Testis (tissue), 3 donors: ENCODE data around the gene VPS11. TPM values are rescaled to one million over a fixed set of nuclear protein-coding genes. Genes with fewer than 3 reads are reported as not detected.

Experiments
- DNase-seq: peaks from one replicate; pipeline ENCODE4 v3.0.0-alpha.2; 2019
- H3K27ac ChIP-seq, 2 donors: fragments of 200-600 bp; sonication (generic); one replicate each; pipeline ENCODE4 v1.5.1; 2019
- H3K27me3 ChIP-seq: fragments of 200-600 bp; sonication (generic); one replicate; pipeline ENCODE4 v1.5.1; 2019
- H3K36me3 ChIP-seq: fragments of 200-600 bp; sonication (generic); one replicate; pipeline ENCODE4 v1.5.1; 2017; ENCODE audit warnings: low read depth; ENCODE audit errors: missing control alignments
- H3K4me1 ChIP-seq: fragments of 200-600 bp; sonication (generic); one replicate; pipeline ENCODE4 v1.5.1; 2019
- H3K4me3 ChIP-seq, 2 donors: fragments of 200-600 bp; sonication (generic); one replicate each; pipeline ENCODE4 v1.5.1; 2017 to 2019
- H3K9me3 ChIP-seq: fragments of 200-600 bp; sonication (generic); one replicate; pipeline ENCODE4 v1.5.1; 2017
- CTCF ChIP-seq, 3 experiments: fragments of 450-650 bp in 2 of 3; fragments of 200-600 bp in 1 of 3; sonication (generic) in 1 of 3; IDR thresholded peaks; one replicate each; pipeline ENCODE4 v1.5.1; 2016 to 2019; ENCODE audit warnings: antibody characterized with exemption in 3 of 3, mild to moderate bottlenecking in 2 of 3, moderate library complexity in 1 of 3
- POLR2A ChIP-seq: fragments of 450-650 bp; IDR thresholded peaks from one replicate; pipeline ENCODE4 v1.6.1; 2017; ENCODE audit warnings: antibody characterized with exemption, mild to moderate bottlenecking, moderate library complexity
- whole genome bisulfite sequencing, 2 donors: methylation state at CpG; one replicate each; pipeline ENCODE4 v1.1.5; 2018; 5-methylcytosine and 5-hydroxymethylcytosine counted together
- intact Hi-C: fragments of 100-400 bp; cut with DNase I; formaldehyde crosslinking; loops from one replicate; pipeline ENCODE4 v1.15.1; 2023; ENCODE audit warnings: low total_unique reads
- polyA plus RNA-seq: library from polyadenylated mRNA; stranded (reverse); fragments of 350-450 nt; fragmentation: Illumina TruSeq; extraction: RNeasy Lipid Tissue Mini Kit (QIAGEN cat#74804); gene quantifications from one replicate; pipeline ENCODE4 v1.2.3, GENCODE V29; 2014; ENCODE audit warnings: low read depth, low replicate concordance; ENCODE audit not compliant: insufficient read depth
- total RNA-seq, 2 donors: library from RNA; depleted of rRNA; stranded (reverse); fragments of >200 nt; gene quantifications; one replicate each; pipeline ENCODE4 v1.2.3, GENCODE V29; 2016

The VPS11 gene
- total and polyA plus RNA-seq, 3 donors from 2014 or later = 50.7 to 60.5 (median 56.7) TPM

DNA sequence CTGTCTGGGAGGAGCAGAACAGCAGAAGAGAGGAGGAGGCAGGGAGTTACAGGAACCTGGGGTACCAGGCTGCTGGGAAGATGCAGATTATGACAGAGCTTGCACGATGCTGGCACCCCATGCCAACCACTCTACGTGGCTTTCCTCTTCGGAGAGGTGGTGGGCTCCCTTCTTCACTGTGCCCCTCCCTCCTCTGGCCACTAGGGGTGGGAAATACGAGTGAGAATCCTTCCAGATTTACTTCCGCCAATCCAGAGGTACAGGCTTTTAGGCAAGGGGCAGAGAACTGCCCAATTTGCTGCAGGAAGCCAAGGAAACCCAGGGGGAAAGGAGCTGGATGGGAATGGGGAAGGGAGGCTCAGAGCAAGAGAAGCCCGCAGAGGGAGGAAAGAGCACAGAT is 22.9 kb upstream of the VPS11 start:
- 75 to 76% methylated on average over 6 of the region's 6 CpGs for WGBS, 2 donors
- Histone ChIP-seq H3K9me3 (no peaks in the 10 kb centered on the region), H3K4me1 (no peaks in the 10 kb centered on the region), H3K36me3 (no peaks in the 10 kb centered on the region), H3K4me3 (no peak overlapping the region), H3K27ac (no peak overlapping the region), H3K27me3 (no peaks in the 10 kb centered on the region)
- DNase-seq = no peak
- TF ChIP-seq CTCF (IDR thresholded peaks at IDR 0.05) = peak in 1 of 3 experiments; percentile 16
- TF ChIP-seq POLR2A = no peak
- intact Hi-C loops = no loop called here

GRCh38 chr11:119046489-119046888 is 21.1 kb upstream of the VPS11 start:
- no peak for TF ChIP-seq POLR2A
- H3K9me3 ChIP-seq = no peaks in the 10 kb centered on the region
- WGBS, 2 donors = 86 to 98% methylated on average over 3 to 6 of the region's 6 CpGs
- no peaks in the 10 kb centered on the region for H3K27me3 ChIP-seq
- H3K36me3 ChIP-seq = no peaks in the 10 kb centered on the region
- DNase-seq = no peak
- intact Hi-C loops = no loop called here
- no peak overlapping the region for H3K4me3 ChIP-seq
- no peaks in the 10 kb centered on the region for H3K4me1 ChIP-seq
- H3K27ac ChIP-seq = no peak overlapping the region

GRCh38 chr11:119047205-119047604 is 20.4 kb upstream of the VPS11 start:
- Histone ChIP-seq H3K4me3 (no peak overlapping the region), H3K4me1 (no peaks in the 10 kb centered on the region), H3K9me3 (no peaks in the 10 kb centered on the region), H3K27ac (no peak overlapping the region), H3K27me3 (no peaks in the 10 kb centered on the region), H3K36me3 (no peaks in the 10 kb centered on the region)
- TF ChIP-seq POLR2A (no peak), CTCF (IDR thresholded peaks at IDR 0.05) (no peak)
- intact Hi-C loops = no loop called here
- no peak for DNase-seq
- WGBS, 2 donors = 98 to 99% methylated on average over 6 of the region's 6 CpGs

GRCh38 chr11:119048644-119049043 is 19.0 kb upstream of the VPS11 start:
- WGBS, 2 donors = 90 to 95% methylated on average over 9 of the region's 9 CpGs
- DNase-seq = no peak
- H3K27me3 ChIP-seq = no peaks in the 10 kb centered on the region
- H3K9me3 ChIP-seq = no peaks in the 10 kb centered on the region
- no peak overlapping the region for H3K27ac ChIP-seq
- no peaks in the 10 kb centered on the region for H3K36me3 ChIP-seq
- TF ChIP-seq POLR2A (no peak), CTCF (IDR thresholded peaks at IDR 0.05) (no peak)
- no peak overlapping the region for H3K4me3 ChIP-seq
- intact Hi-C loops = no loop called here
- no peaks in the 10 kb centered on the region for H3K4me1 ChIP-seq

GRCh38 chr11:119049081-119049480 is 18.5 kb upstream of the VPS11 start:
- no peaks in the 10 kb centered on the region for H3K9me3 ChIP-seq
- TF ChIP-seq POLR2A = no peak
- TF ChIP-seq CTCF (IDR thresholded peaks at IDR 0.05) = no peak
- DNase-seq = no peak
- H3K4me1 ChIP-seq = no peaks in the 10 kb centered on the region
- 97 to 100% methylated on average over 1 to 7 of the region's 7 CpGs for WGBS, 2 donors
- no peak overlapping the region for H3K27ac ChIP-seq
- H3K27me3 ChIP-seq = no peaks in the 10 kb centered on the region
- no peaks in the 10 kb centered on the region for H3K36me3 ChIP-seq
- no peak overlapping the region for H3K4me3 ChIP-seq
- intact Hi-C loops = no loop called here
